Liver (tissue), 9 donors: ENCODE measurements around the gene B3GALNT2. TPM values are rescaled to one million over a fixed set of nuclear protein-coding genes. Genes with fewer than 3 reads are reported as not detected.
A peak's percentile ranks its signal among the peaks of the same experiment; 100 is the strongest.

Experiments used
- DNase-seq: peaks from one replicate; pipeline ENCODE4 v3.0.0-alpha.2; 2017; ENCODE audit warnings: low spot score
- H3K27ac ChIP-seq, 2 donors: one replicate each; pipeline ENCODE4 v1.7.0; 2013; ENCODE audit warnings: inconsistent platforms in 2 of 2, low read length in 2 of 2, control low read depth in 1 of 2, low read depth in 1 of 2, mild to moderate bottlenecking in 1 of 2
- H3K27me3 ChIP-seq, 4 donors: one replicate each; pipeline versions ENCODE4 v1.6.1 to v1.7.0; 2013; ENCODE audit warnings: low read length in 3 of 4, inconsistent platforms in 1 of 4, mild to moderate bottlenecking in 1 of 4, moderate library complexity in 1 of 4; ENCODE audit not compliant: control insufficient read depth in 4 of 4, insufficient read depth in 4 of 4
- H3K36me3 ChIP-seq, 4 donors: one replicate each; pipeline versions ENCODE4 v1.6.1 to v1.7.0; 2013; ENCODE audit warnings: low read length in 3 of 4, mild to moderate bottlenecking in 3 of 4, low read depth in 1 of 4, moderate library complexity in 1 of 4; ENCODE audit not compliant: control insufficient read depth in 4 of 4, insufficient read depth in 3 of 4
- H3K4me1 ChIP-seq, 4 donors: one replicate each; pipeline versions ENCODE4 v1.6.1 to v1.7.0; 2013; ENCODE audit warnings: low read length in 3 of 4, mild to moderate bottlenecking in 3 of 4, moderate library complexity in 1 of 4; ENCODE audit not compliant: control insufficient read depth in 4 of 4, insufficient read depth in 4 of 4
- H3K4me3 ChIP-seq, 3 donors: one replicate each; pipeline versions ENCODE4 v1.6.1 to v1.7.0; 2013; ENCODE audit warnings: low read length in 3 of 3, control low read depth in 1 of 3, low read depth in 1 of 3, mild to moderate bottlenecking in 1 of 3
- H3K9ac ChIP-seq, 2 donors: one replicate each; pipeline ENCODE4 v1.7.0; 2013; ENCODE audit warnings: low read length in 2 of 2, mild to moderate bottlenecking in 2 of 2, moderate library complexity in 2 of 2, control low read depth in 1 of 2, low read depth in 1 of 2
- H3K9me3 ChIP-seq, 4 donors: one replicate each; pipeline versions ENCODE4 v1.6.1 to v1.7.0; 2013; ENCODE audit warnings: low read length in 3 of 4; ENCODE audit not compliant: control insufficient read depth in 4 of 4
- CTCF ChIP-seq: fragments of 150-350 bp; IDR thresholded peaks from 2 replicates; pipeline ENCODE4 v1.5.1; 2017; ENCODE audit warnings: improper control_type of control experiment, low read depth, low read length; ENCODE audit not compliant: missing input control
- EGR1 ChIP-seq, 2 donors: IDR thresholded peaks; 2 replicates each; pipeline ENCODE4 v1.6.1; 2016 to 2018; ENCODE audit warnings: antibody characterized with exemption in 2 of 2, low read depth in 2 of 2
- GABPA ChIP-seq, 2 donors: IDR thresholded peaks in 1 of 2; conservative IDR thresholded peaks in 1 of 2; 2 replicates each; pipeline ENCODE4 v1.6.1; 2016; ENCODE audit warnings: antibody characterized with exemption in 2 of 2, mild to moderate bottlenecking in 1 of 2, moderate library complexity in 1 of 2
- HNF4A ChIP-seq, 2 donors: conservative IDR thresholded peaks; 2 replicates each; pipeline ENCODE4 v1.6.1; 2016; ENCODE audit warnings: antibody characterized with exemption in 2 of 2, mild to moderate bottlenecking in 2 of 2
- HNF4G ChIP-seq: IDR thresholded peaks from 2 replicates; pipeline ENCODE4 v1.6.1; 2016; ENCODE audit warnings: antibody characterized with exemption
- JUND ChIP-seq, 2 donors: IDR thresholded peaks; 2 replicates each; pipeline ENCODE4 v1.6.1; 2016; ENCODE audit warnings: antibody characterized with exemption in 2 of 2
- NR2F2 ChIP-seq: IDR thresholded peaks from 2 replicates; pipeline ENCODE4 v1.6.1; 2016; ENCODE audit warnings: antibody characterized with exemption
- RAD21 ChIP-seq, 2 donors: IDR thresholded peaks; 2 replicates each; pipeline ENCODE4 v1.6.1; 2016; ENCODE audit warnings: antibody characterized with exemption in 2 of 2, mild to moderate bottlenecking in 2 of 2
- RXRA ChIP-seq, 2 donors: IDR thresholded peaks; 2 replicates each; pipeline ENCODE4 v1.6.1; 2017 to 2018; ENCODE audit warnings: antibody characterized with exemption in 2 of 2, mild to moderate bottlenecking in 1 of 2
- TAF1 ChIP-seq: conservative IDR thresholded peaks from 2 replicates; pipeline ENCODE4 v1.6.1; 2016; ENCODE audit warnings: antibody characterized with exemption, mild to moderate bottlenecking
- YY1 ChIP-seq: IDR thresholded peaks from 2 replicates; pipeline ENCODE4 v1.6.1; 2016; ENCODE audit warnings: antibody characterized with exemption, mild to moderate bottlenecking
- ZBTB33 ChIP-seq: IDR thresholded peaks from 2 replicates; pipeline ENCODE4 v1.6.1; 2016; ENCODE audit warnings: antibody characterized with exemption
- WGBS: extraction: QIAGEN DNeasy Blood & Tissue Kit; methylation state at CpG from one replicate; pipeline ENCODE4 v1.1.7; 2013; 5-methylcytosine and 5-hydroxymethylcytosine counted together
- polyA plus RNA-seq, 2 donors: library from polyadenylated mRNA; stranded (reverse) in 1 of 2; unstranded in 1 of 2; fragments of 200-250 nt in 1 of 2; fragments of >200 nt in 1 of 2; fragmentation: Nextera tagmentation in 1 of 2; extraction: Ambion mirVana in 1 of 2; gene quantifications; one replicate each; pipeline versions ENCODE4 v1.2.1 to v1.2.3, GENCODE V29; 2013 to 2015
- total RNA-seq, 2 donors: library from RNA; depleted of rRNA; stranded (reverse); fragments of >200 nt; gene quantifications; one replicate each; pipeline ENCODE4 v1.2.3, GENCODE V29; 2014
- TF ChIP-seq, protein P1 (sequence below): IDR thresholded peaks from 2 replicates; pipeline ENCODE4 v1.6.1; 2016; ENCODE audit warnings: antibody characterized with exemption
- TF ChIP-seq, protein P2 (sequence below): IDR thresholded peaks from 2 replicates; pipeline ENCODE4 v1.6.1; 2016; ENCODE audit warnings: antibody characterized with exemption, mild to moderate bottlenecking
- donor health status: healthy.
- donor health status: healthy.
- donor health status: healthy.
- donor health status: healthy.
- donor health status: healthy.

The B3GALNT2 gene
- total and polyA plus RNA-seq, 4 donors: 2.3 to 20.7 (median 7.1) TPM

- TF ChIP-seq CTCF (no peak), RXRA (IDR thresholded peaks at IDR 0.05) (peak; percentile 97 to 99), ZBTB33 (no peak), JUND (IDR thresholded peaks at IDR 0.05) (peak; percentile 69 to 74), HNF4G (peak; percentile 98)
Measured at GRCh38 chr1:235411489-235412486, 92.5 kb downstream of the B3GALNT2 start (continued).

DNA sequence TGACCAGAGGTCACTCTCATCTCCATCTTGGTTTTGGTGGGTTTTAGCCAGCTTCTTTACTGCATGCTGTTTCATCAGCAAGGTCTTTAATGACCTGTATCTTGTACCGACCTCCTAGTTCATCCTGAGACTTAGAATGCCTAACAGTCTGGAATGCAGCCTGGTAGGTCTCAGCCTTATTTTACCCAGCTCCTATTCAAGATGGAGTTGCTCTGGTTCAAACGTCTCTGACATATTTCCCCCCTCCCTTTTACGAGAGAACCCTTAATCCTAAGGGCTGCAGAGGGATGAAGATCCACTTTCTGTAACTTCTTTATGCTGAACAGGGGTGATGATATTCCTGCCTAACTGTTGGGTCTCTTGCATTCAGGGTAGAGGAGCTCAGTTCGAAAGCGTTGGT is 93.8 kb downstream of the B3GALNT2 start:
- Histone ChIP-seq H3K9me3 (no peaks in the 10 kb centered on the region), H3K27ac (no peak overlapping the region), H3K4me1 (peaks cover 10 to 33% (median 27%) of the 10 kb centered on the region in 4 donors), H3K9ac (no peak overlapping the region), H3K4me3 (no peak overlapping the region), H3K27me3 (no peaks in the 10 kb centered on the region), H3K36me3 (peaks cover 0 to 5% (median 2%) of the 10 kb centered on the region in 4 donors)
- DNase-seq: no peak
- TF ChIP-seq, protein P1, sequence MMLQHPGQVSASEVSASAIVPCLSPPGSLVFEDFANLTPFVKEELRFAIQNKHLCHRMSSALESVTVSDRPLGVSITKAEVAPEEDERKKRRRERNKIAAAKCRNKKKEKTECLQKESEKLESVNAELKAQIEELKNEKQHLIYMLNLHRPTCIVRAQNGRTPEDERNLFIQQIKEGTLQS: no peak
- TF ChIP-seq EGR1 (IDR thresholded peaks at IDR 0.05; ENCODE audit: low read depth in 2 of 2): no peak
- no peak for TF ChIP-seq GABPA (IDR thresholded peaks at IDR 0.05 in 1 of 2, conservative IDR thresholded peaks at IDR 0.05 in 1 of 2)
- no peak for TF ChIP-seq JUND (IDR thresholded peaks at IDR 0.05)
- no peak for TF ChIP-seq TAF1
- no peak for TF ChIP-seq ZBTB33
- 95% methylated on average over 5 of the region's 5 CpGs for WGBS

DNA sequence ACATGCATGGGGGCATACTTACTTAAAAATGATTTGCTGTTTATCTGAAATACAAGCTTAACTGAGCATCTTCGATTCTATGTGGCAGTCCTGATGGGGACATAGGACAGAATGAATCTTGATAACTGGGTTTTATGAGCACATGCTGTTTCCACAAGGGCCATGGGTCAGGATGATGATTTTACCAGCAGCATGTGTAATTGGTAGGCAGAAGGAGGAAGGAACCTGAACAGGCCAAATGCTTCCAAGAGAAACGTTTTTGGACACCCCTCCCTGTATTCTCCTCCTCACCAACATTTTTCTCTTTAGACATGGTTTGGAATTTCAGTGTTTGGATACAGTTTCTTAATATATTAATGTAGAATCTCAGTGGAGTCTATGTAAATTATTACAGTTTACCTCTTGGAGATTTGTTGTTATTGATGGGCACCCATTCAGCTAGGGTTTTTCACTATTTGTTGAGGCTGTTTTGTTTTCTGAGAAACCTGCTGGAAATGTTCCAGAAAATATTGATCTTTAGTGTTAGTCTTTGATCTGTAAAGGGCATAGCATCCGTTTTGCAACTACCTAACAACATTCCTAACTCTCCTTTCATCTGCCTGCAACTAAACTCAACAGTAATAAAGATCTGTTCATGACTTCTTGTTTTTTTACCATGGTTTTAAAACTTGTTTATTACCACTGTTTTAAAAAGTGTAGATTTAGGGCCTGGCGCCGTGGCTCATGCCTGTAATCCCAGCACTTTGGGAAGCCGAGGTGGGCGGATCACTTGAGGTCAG is 95.0 kb downstream of the B3GALNT2 start:
- peak overlapping the region; percentile 28 to 60 for H3K27ac ChIP-seq
- H3K4me1 ChIP-seq: peaks cover 10 to 33% (median 25%) of the 10 kb centered on the region in 4 donors
- peaks cover 0 to 2% (median 0%) of the 10 kb centered on the region in 4 donors for H3K36me3 ChIP-seq
- 31% methylated on average over 7 of the region's 7 CpGs for WGBS
- no peaks in the 10 kb centered on the region for H3K27me3 ChIP-seq
- no peak overlapping the region for H3K9ac ChIP-seq
- DNase-seq: no peak
- no peak overlapping the region for H3K4me3 ChIP-seq
- no peaks in the 10 kb centered on the region for H3K9me3 ChIP-seq
- TF ChIP-seq HNF4A (conservative IDR thresholded peaks at IDR 0.05): peak; percentile 80 to 81
- peak; percentile 26 for TF ChIP-seq YY1
- TF ChIP-seq, protein P2, sequence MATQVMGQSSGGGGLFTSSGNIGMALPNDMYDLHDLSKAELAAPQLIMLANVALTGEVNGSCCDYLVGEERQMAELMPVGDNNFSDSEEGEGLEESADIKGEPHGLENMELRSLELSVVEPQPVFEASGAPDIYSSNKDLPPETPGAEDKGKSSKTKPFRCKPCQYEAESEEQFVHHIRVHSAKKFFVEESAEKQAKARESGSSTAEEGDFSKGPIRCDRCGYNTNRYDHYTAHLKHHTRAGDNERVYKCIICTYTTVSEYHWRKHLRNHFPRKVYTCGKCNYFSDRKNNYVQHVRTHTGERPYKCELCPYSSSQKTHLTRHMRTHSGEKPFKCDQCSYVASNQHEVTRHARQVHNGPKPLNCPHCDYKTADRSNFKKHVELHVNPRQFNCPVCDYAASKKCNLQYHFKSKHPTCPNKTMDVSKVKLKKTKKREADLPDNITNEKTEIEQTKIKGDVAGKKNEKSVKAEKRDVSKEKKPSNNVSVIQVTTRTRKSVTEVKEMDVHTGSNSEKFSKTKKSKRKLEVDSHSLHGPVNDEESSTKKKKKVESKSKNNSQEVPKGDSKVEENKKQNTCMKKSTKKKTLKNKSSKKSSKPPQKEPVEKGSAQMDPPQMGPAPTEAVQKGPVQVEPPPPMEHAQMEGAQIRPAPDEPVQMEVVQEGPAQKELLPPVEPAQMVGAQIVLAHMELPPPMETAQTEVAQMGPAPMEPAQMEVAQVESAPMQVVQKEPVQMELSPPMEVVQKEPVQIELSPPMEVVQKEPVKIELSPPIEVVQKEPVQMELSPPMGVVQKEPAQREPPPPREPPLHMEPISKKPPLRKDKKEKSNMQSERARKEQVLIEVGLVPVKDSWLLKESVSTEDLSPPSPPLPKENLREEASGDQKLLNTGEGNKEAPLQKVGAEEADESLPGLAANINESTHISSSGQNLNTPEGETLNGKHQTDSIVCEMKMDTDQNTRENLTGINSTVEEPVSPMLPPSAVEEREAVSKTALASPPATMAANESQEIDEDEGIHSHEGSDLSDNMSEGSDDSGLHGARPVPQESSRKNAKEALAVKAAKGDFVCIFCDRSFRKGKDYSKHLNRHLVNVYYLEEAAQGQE: no peak
- TF ChIP-seq RAD21 (IDR thresholded peaks at IDR 0.05): no peak
- no peak for TF ChIP-seq ZBTB33
- TF ChIP-seq NR2F2: no peak
- peak; percentile 15 for TF ChIP-seq HNF4G
- peak in 1 of 2 donors; percentile 70 for TF ChIP-seq RXRA (IDR thresholded peaks at IDR 0.05)
- no peak for TF ChIP-seq JUND (IDR thresholded peaks at IDR 0.05)
